A673 (cell line): ENCODE measurements around the gene POLD2. TPM values are rescaled to one million over a fixed set of nuclear protein-coding genes. Genes with fewer than 3 reads are reported as not detected.

Experiments
- BruUV-seq: library from RNA; stranded (reverse); fragments of 400-500 nt; replicated peaks from 2 replicates; lab custom pipeline; 2021; lab: Mats Ljungman, UMichigan
- CTCF ChIA-PET: fragments of 300-600 bp; sonication (Branson Sonifier 250); formaldehyde crosslinking; loops from one replicate; lab custom pipeline; 2022; ENCODE audit warnings: antibody characterized with exemption; lab: Charles Lee
- POLR2A ChIA-PET: fragments of 300-600 bp; sonication (Branson Sonifier 250); formaldehyde crosslinking; loops from one replicate; lab custom pipeline; 2022; ENCODE audit warnings: antibody characterized with exemption; ENCODE audit not compliant: low non-redundant PET; lab: Charles Lee
- DNase-seq: peaks from one replicate; pipeline ENCODE4 v3.0.0-alpha.2; 2015; ENCODE audit warnings: low spot score
- H3K27ac ChIP-seq: fragments of 200-600 bp; sonication (generic); 2 replicates; pipeline ENCODE4 v1.5.1; 2016; ENCODE audit warnings: mixed run types, low read depth, mild to moderate bottlenecking, mixed read lengths, antibody characterized with exemption, low read length; ENCODE audit not compliant: poor library complexity, severe bottlenecking
- H3K27me3 ChIP-seq: fragments of 200-600 bp; sonication (generic); replicated peaks from 2 replicates; pipeline ENCODE4 v1.6.1; 2017; ENCODE audit warnings: mixed run types, low read depth, mild to moderate bottlenecking, mixed read lengths, antibody characterized with exemption, low read length; ENCODE audit not compliant: insufficient read depth, poor library complexity
- H3K36me3 ChIP-seq: fragments of 200-600 bp; sonication (generic); 2 replicates; pipeline ENCODE4 v1.6.1; 2016; ENCODE audit warnings: mixed run types, mild to moderate bottlenecking, mixed read lengths, antibody characterized with exemption, low read length; ENCODE audit not compliant: insufficient read depth, poor library complexity, severe bottlenecking
- H3K4me1 ChIP-seq: fragments of 200-600 bp; sonication (generic); 2 replicates; pipeline ENCODE4 v1.6.1; 2017; ENCODE audit warnings: mixed run types, mild to moderate bottlenecking, mixed read lengths, antibody characterized with exemption, low read length; ENCODE audit not compliant: insufficient read depth, poor library complexity, severe bottlenecking
- H3K4me3 ChIP-seq: fragments of 200-600 bp; sonication (generic); 2 replicates; pipeline ENCODE4 v1.5.1; 2016; ENCODE audit warnings: low read depth, mixed run types, mild to moderate bottlenecking, mixed read lengths, low read length; ENCODE audit not compliant: poor library complexity, severe bottlenecking
- H3K9me3 ChIP-seq: fragments of 200-600 bp; sonication (generic); 2 replicates; pipeline ENCODE4 v1.6.1; 2016; ENCODE audit warnings: mixed run types, low read depth, mild to moderate bottlenecking, mixed read lengths, antibody characterized with exemption, low read length; ENCODE audit not compliant: poor library complexity, severe bottlenecking
- EZH2 ChIP-seq: fragments of 200-600 bp; sonication (generic); IDR thresholded peaks from 2 replicates; pipeline ENCODE4 v1.6.1; 2017; ENCODE audit warnings: borderline replicate concordance, low read depth, mild to moderate bottlenecking, mixed read lengths, antibody characterized with exemption, low read length; ENCODE audit not compliant: poor library complexity, severe bottlenecking
- intact Hi-C: fragments of 100-400 bp; cut with micrococcal nuclease; formaldehyde crosslinking; loops from one replicate; pipeline ENCODE4 v1.10.0; 2022; ENCODE audit not compliant: unreplicated experiment
- total RNA-seq: library from RNA; stranded (reverse); gene quantifications from 2 replicates; pipeline ENCODE4 v1.2.3, GENCODE V29; 2021
- TF ChIP-seq, protein P1 (sequence below): fragments of 300-800, 200-600 bp; sonication (generic); conservative IDR thresholded peaks from 2 replicates; pipeline ENCODE4 v1.5.1; 2017; ENCODE audit warnings: low read depth, mild to moderate bottlenecking, antibody characterized with exemption, low read length, moderate library complexity, mixed read lengths

The POLD2 gene
- total RNA-seq, 1 experiment from 2014 or later = 252 TPM

DNA sequence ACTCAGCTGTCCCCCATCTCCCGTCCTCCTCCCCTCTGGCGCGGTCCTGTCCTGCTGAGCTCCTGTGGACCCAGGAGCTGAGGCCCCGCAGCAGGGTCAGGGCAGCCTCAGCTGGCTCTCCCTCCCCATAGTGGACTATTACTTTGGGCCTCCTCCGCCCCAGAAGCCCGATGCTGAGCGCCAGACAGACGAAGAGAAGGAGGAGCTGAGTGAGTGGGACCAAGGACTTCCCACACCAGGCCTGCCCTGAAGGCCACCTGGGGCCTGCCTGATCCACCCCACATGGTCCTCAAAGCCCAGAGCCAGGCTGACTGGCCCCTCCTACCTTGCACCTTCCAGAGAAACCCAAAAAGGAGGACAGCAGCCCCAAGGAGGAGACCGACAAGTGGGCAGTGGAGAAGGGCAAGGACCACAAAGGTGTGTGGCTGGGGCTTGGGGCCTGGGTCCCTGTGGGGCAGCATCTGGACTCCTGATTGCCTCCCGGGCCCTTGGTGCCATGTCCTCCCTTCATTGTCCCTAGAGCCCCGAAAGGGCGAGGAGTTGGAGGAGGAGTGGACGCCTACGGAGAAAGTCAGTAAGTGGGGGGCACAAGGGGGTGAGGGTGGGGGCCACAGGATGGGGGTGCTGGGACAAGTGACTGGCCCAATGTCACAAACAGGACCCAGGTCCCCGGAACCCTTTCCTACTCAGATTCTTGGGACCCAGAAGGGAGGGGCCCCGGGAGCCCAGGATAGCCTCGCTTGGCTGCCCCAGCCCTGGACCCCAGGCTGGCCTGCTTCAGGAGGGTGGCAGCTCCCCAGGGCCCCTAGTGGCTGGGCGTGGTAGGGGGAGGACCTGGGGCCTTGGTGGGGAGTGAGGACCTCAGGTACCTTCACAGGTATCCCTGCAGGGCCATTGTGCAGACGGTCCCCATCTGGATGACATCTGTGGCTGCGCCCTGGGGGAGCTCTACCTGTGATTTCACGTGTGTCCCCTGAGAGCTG, 14.3 kb downstream of the POLD2 start:
- Histone ChIP-seq H3K36me3 (peaks cover 6% of the 10 kb centered on the region), H3K4me1 (peaks cover 9% of the 10 kb centered on the region), H3K27ac (no peak overlapping the region), H3K9me3 (no peaks in the 10 kb centered on the region), H3K27me3 (no peaks in the 10 kb centered on the region), H3K4me3 (no peak overlapping the region)
- no peak for TF ChIP-seq EZH2
- TF ChIP-seq, protein P1, sequence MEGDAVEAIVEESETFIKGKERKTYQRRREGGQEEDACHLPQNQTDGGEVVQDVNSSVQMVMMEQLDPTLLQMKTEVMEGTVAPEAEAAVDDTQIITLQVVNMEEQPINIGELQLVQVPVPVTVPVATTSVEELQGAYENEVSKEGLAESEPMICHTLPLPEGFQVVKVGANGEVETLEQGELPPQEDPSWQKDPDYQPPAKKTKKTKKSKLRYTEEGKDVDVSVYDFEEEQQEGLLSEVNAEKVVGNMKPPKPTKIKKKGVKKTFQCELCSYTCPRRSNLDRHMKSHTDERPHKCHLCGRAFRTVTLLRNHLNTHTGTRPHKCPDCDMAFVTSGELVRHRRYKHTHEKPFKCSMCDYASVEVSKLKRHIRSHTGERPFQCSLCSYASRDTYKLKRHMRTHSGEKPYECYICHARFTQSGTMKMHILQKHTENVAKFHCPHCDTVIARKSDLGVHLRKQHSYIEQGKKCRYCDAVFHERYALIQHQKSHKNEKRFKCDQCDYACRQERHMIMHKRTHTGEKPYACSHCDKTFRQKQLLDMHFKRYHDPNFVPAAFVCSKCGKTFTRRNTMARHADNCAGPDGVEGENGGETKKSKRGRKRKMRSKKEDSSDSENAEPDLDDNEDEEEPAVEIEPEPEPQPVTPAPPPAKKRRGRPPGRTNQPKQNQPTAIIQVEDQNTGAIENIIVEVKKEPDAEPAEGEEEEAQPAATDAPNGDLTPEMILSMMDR = peak; percentile 31; the same call in 1 of the 2 replicates
- no TSS peak for BruUV-seq
- ChIA-PET POLR2A (no interaction called here), CTCF (no interaction called here)
- intact Hi-C loops = no loop called here
- no peak for DNase-seq

GRCh38 chr7:44107961-44108767, 15.2 kb downstream of the POLD2 start:
- Histone ChIP-seq H3K4me3 (no peak overlapping the region), H3K4me1 (peaks cover 9% of the 10 kb centered on the region), H3K27ac (no peak overlapping the region), H3K36me3 (no peaks in the 10 kb centered on the region), H3K27me3 (no peaks in the 10 kb centered on the region), H3K9me3 (no peaks in the 10 kb centered on the region)
- ChIA-PET POLR2A (no interaction called here), CTCF (no interaction called here)
- DNase-seq = no peak
- intact Hi-C loops = no loop called here
- TF ChIP-seq, protein P1 = no peak
- TF ChIP-seq EZH2 = no peak
- no TSS peak for BruUV-seq

DNA sequence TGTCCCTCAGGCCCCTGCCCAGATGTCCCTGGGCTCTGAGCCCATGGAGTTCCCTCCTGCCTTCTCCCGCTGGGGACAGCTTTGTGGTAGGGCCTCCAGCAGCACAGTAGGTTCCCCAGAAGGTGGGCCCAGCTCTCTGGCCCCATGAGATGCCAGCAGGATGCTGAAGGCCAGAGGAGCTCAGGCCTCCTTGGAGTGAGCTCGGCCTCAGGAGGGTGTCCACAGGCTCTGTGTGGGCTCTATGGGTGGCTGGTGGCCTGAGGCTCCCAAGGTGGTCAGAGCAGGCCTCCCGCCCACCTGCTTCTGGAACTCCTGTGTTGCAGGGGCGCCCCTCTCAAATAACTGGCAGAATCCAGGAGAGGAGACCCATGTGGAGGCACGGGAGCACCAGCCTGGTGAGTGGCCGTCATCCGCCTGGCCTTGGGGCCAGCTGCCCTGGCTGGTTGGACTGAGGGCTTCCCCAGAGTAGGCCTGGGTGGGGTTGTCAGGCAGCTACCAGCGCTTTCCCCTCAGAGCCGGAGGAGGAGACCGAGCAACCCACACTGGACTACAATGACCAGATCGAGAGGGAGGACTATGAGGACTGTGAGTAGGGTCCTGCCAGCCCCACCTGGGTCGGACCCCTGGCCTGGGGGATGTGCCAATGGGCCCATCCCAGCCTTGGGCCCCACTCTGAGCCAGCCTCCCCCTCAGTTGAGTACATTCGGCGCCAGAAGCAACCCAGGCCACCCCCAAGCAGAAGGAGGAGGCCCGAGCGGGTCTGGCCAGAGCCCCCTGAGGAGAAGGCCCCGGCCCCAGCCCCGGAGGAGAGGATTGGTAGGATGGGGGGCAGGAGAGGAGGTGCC, 16.0 kb downstream of the POLD2 start:
- no peak for TF ChIP-seq EZH2
- TF ChIP-seq, protein P1 = no peak
- H3K27me3 ChIP-seq = no peaks in the 10 kb centered on the region
- no peak for DNase-seq
- intact Hi-C loops = no loop called here
- H3K4me3 ChIP-seq = no peak overlapping the region
- no peaks in the 10 kb centered on the region for H3K36me3 ChIP-seq
- ChIA-PET POLR2A (no interaction called here), CTCF (no interaction called here)
- H3K4me1 ChIP-seq = peaks cover 9% of the 10 kb centered on the region
- H3K27ac ChIP-seq = no peak overlapping the region
- H3K9me3 ChIP-seq = no peaks in the 10 kb centered on the region
- no TSS peak for BruUV-seq
